ENCODE measurements around the gene MBNL2.

GRCh38 chr13:97387890-97388289, 165.8 kb downstream of the MBNL2 start:
- TF ChIP-seq CTCF (IDR thresholded peaks at IDR 0.05; ENCODE audit: insufficient read depth, low read length, poor library complexity, severe bottlenecking) (no peak), EZH2phosphoT487 (conservative IDR thresholded peaks at IDR 0.05; ENCODE audit: low read length) (no peak)
